HG03280 (cell line): Measurements from ENCODE around the gene KIF1B.
"Not testable (repeated sequence)": the region's sequence is repeated elsewhere in the genome, so short reads cannot be mapped to it uniquely, and the experiment has no call there.

ENCODE experiments used
- ATAC-seq: cut with Tn5 transposase; IDR thresholded peaks from one replicate; pipeline ENCODE4 v1.9.1; 2021; ENCODE audit warnings: mild to moderate bottlenecking, moderate library complexity; ENCODE audit not compliant: unreplicated experiment

Gene KIF1B

GRCh38 chr1:10380594-10381275 lies 170.4 kb downstream of the KIF1B start:
- no peak for ATAC-seq

- no peak for ATAC-seq
Measured at GRCh38 chr1:10383630-10384029, 173.3 kb downstream of the KIF1B start.

- no peak for ATAC-seq
Measured at GRCh38 chr1:10384219-10384618, 173.8 kb downstream of the KIF1B start.

- no peak for ATAC-seq
Measured at GRCh38 chr1:10386761-10387676, 176.6 kb downstream of the KIF1B start.

- ATAC-seq: no peak
Measured at GRCh38 chr1:10387677-10388386, 177.5 kb downstream of the KIF1B start.

- no peak for ATAC-seq
Measured at GRCh38 chr1:10388387-10388715, 178.0 kb downstream of the KIF1B start.

- ATAC-seq: no peak
Measured at GRCh38 chr1:10389271-10389973, 179.1 kb downstream of the KIF1B start.

- no peak for ATAC-seq
Measured at GRCh38 chr1:10396870-10397269, 186.5 kb downstream of the KIF1B start.

- ATAC-seq: no peak
Measured at GRCh38 chr1:10398278-10398733, 187.9 kb downstream of the KIF1B start.

- peak; percentile 97 for ATAC-seq
Measured at GRCh38 chr1:10398734-10399443, 188.5 kb downstream of the KIF1B start, which contains the start of gene PGD. Gene PGD, plus strand, starts transcription at chr1:10399064. Its CDS starts 54 bp downstream, at chr1:10399118.

- ATAC-seq: no peak
Measured at GRCh38 chr1:10399444-10399941, 189.1 kb downstream of the KIF1B start.

GRCh38 chr1:10400013-10400412 lies 189.6 kb downstream of the KIF1B start:
- ATAC-seq: no peak

GRCh38 chr1:10401281-10401680 lies 190.9 kb downstream of the KIF1B start:
- ATAC-seq: no peak

- no peak for ATAC-seq
Measured at GRCh38 chr1:10402729-10403274, 192.4 kb downstream of the KIF1B start.

GRCh38 chr1:10407201-10407600 lies 196.8 kb downstream of the KIF1B start:
- ATAC-seq: no peak

GRCh38 chr1:10415211-10415930 lies 205.0 kb downstream of the KIF1B start:
- no peak for ATAC-seq

- ATAC-seq: not testable (repeated sequence)
Measured at GRCh38 chr1:10415967-10416366, 205.6 kb downstream of the KIF1B start.

GRCh38 chr1:10418741-10419140 lies 208.4 kb downstream of the KIF1B start:
- ATAC-seq: not testable (repeated sequence)

GRCh38 chr1:10419351-10419750 lies 209.0 kb downstream of the KIF1B start:
- ATAC-seq: no peak
